ENCODE data around the gene KRTAP1-3.
"Not testable (repeated sequence)": the region's sequence is repeated elsewhere in the genome, so short reads cannot be mapped to it uniquely, and the experiment has no call there.

The KRTAP1-3 gene

GRCh38 chr17:41054556-41054955 is 19.9 kb upstream of the KRTAP1-3 start:
- DNase-seq (ENCODE audit: low read depth), result not testable (repeated sequence)

GRCh38 chr17:41054025-41054424 is 19.4 kb upstream of the KRTAP1-3 start:
- DNase-seq (ENCODE audit: low read depth), result no peak

- DNase-seq (ENCODE audit: low read depth), result no peak
Observed at GRCh38 chr17:41052566-41052965, 17.9 kb upstream of the KRTAP1-3 start.

- DNase-seq (ENCODE audit: low read depth), result no peak
Observed at GRCh38 chr17:41049110-41049509, 14.4 kb upstream of the KRTAP1-3 start.

GRCh38 chr17:41048441-41048840 is 13.8 kb upstream of the KRTAP1-3 start:
- no peak for DNase-seq (ENCODE audit: low read depth)

- DNase-seq (ENCODE audit: low read depth), result not testable (repeated sequence)
Observed at GRCh38 chr17:41046735-41047465, 12.2 kb upstream of the KRTAP1-3 start, which contains the start of gene KRTAP2-1. Gene KRTAP2-1 (minus strand): TSS chr17:41047316. CDS start chr17:41047267, 49 bp downstream.

GRCh38 chr17:41042953-41043352 is 8.3 kb upstream of the KRTAP1-3 start:
- DNase-seq (ENCODE audit: low read depth), result no peak

- DNase-seq (ENCODE audit: low read depth), result not testable (repeated sequence)
Observed at GRCh38 chr17:41040783-41041571, 6.3 kb upstream of the KRTAP1-3 start, which contains the start of gene KRTAP1-1. Gene KRTAP1-1 (minus strand): TSS chr17:41041450. CDS start chr17:41041397, 53 bp downstream.

GRCh38 chr17:41037853-41038350 is 3.2 kb upstream of the KRTAP1-3 start:
- DNase-seq (ENCODE audit: low read depth), result no peak

GRCh38 chr17:41029633-41030245 is 4.9 kb downstream of the KRTAP1-3 start, which contains the start of gene KRTAP1-4:
Gene KRTAP1-4 (minus strand): TSS chr17:41030195. CDS start chr17:41030078, 117 bp downstream.
- DNase-seq (ENCODE audit: low read depth), result no peak

GRCh38 chr17:41026715-41027471 is 7.8 kb downstream of the KRTAP1-3 start, which contains the start of gene KRTAP1-5:
Gene KRTAP1-5 (minus strand): TSS chr17:41027208. CDS start chr17:41027155, 53 bp downstream.
- no peak for DNase-seq (ENCODE audit: low read depth)

GRCh38 chr17:41024697-41025096 is 10.0 kb downstream of the KRTAP1-3 start:
- DNase-seq (ENCODE audit: low read depth), result no peak

- DNase-seq (ENCODE audit: low read depth), result no peak
Observed at GRCh38 chr17:41020336-41020735, 14.3 kb downstream of the KRTAP1-3 start.

- DNase-seq (ENCODE audit: low read depth), result no peak
Observed at GRCh38 chr17:41019415-41019814, 15.3 kb downstream of the KRTAP1-3 start.

- DNase-seq (ENCODE audit: low read depth), result no peak
Observed at GRCh38 chr17:41018541-41018940, 16.1 kb downstream of the KRTAP1-3 start.

- DNase-seq (ENCODE audit: low read depth), result no peak
Observed at GRCh38 chr17:41016578-41017215, 18.0 kb downstream of the KRTAP1-3 start.

- no peak for DNase-seq (ENCODE audit: low read depth)
Observed at GRCh38 chr17:41015454-41015853, 19.2 kb downstream of the KRTAP1-3 start.

GRCh38 chr17:41013606-41014005 is 21.1 kb downstream of the KRTAP1-3 start:
- no peak for DNase-seq (ENCODE audit: low read depth)

GRCh38 chr17:41013181-41013580 is 21.5 kb downstream of the KRTAP1-3 start:
- DNase-seq (ENCODE audit: low read depth), result no peak

- no peak for DNase-seq (ENCODE audit: low read depth)
Observed at GRCh38 chr17:41012326-41013120, 22.2 kb downstream of the KRTAP1-3 start.

Data from stimulated activated CD8-positive, alpha-beta memory T cell treated with anti-CD3 and anti-CD28 coated beads, Interleukin-15, amount 100 ng/mL, for 1 hour (primary cell).